KMS-11 (cell line): ENCODE measurements around the gene TMEM179B.

Experiments
- H2AFZ ChIP-seq: fragments of 200-600 bp; sonication (generic); 2 replicates; pipeline ENCODE4 v1.6.1; 2016; ENCODE audit warnings: antibody characterized with exemption, mixed run types, low read depth
- H3K27ac ChIP-seq: fragments of 200-600 bp; sonication (generic); 2 replicates; pipeline ENCODE4 v1.6.1; 2016; ENCODE audit warnings: mild to moderate bottlenecking, mixed run types
- H3K27me3 ChIP-seq: fragments of 200-600 bp; sonication (generic); 2 replicates; pipeline ENCODE4 v1.6.1; 2017; ENCODE audit warnings: mild to moderate bottlenecking, low read depth, mixed run types, moderate library complexity; ENCODE audit not compliant: insufficient read depth
- H3K36me3 ChIP-seq: fragments of 200-600 bp; sonication (generic); 2 replicates; pipeline ENCODE4 v1.6.1; 2017; ENCODE audit warnings: mild to moderate bottlenecking, mixed run types; ENCODE audit not compliant: insufficient read depth
- H3K4me1 ChIP-seq: fragments of 200-600 bp; sonication (generic); 2 replicates; pipeline ENCODE4 v1.6.1; 2016; ENCODE audit warnings: mild to moderate bottlenecking, low read depth, mixed run types; ENCODE audit not compliant: poor library complexity, severe bottlenecking
- H3K4me2 ChIP-seq: fragments of 200-600 bp; sonication (generic); 2 replicates; pipeline ENCODE4 v1.7.0; 2016; ENCODE audit warnings: mild to moderate bottlenecking, mixed run types
- H3K4me3 ChIP-seq: fragments of 200-600 bp; sonication (generic); IDR thresholded peaks from 2 replicates; pipeline ENCODE4 v1.6.1; 2017; ENCODE audit warnings: low read depth, low read length, mixed read lengths; ENCODE audit not compliant: insufficient read depth
- H3K79me2 ChIP-seq: fragments of 200-600 bp; sonication (generic); 2 replicates; pipeline ENCODE4 v1.6.1; 2016; ENCODE audit warnings: low read depth, mixed run types; ENCODE audit not compliant: insufficient read depth
- H3K9ac ChIP-seq: fragments of 200-600 bp; sonication (generic); 2 replicates; pipeline ENCODE4 v1.6.1; 2016; ENCODE audit warnings: mild to moderate bottlenecking, mixed run types
- H4K20me1 ChIP-seq: fragments of 200-600 bp; sonication (generic); 2 replicates; pipeline ENCODE4 v1.6.1; 2016; ENCODE audit warnings: mild to moderate bottlenecking, mixed run types; ENCODE audit not compliant: insufficient read depth
- TF ChIP-seq, protein P1 (sequence below): fragments of 200-600 bp; sonication (generic); conservative IDR thresholded peaks from 2 replicates; pipeline ENCODE4 v1.6.1; 2017; ENCODE audit warnings: low read depth, mild to moderate bottlenecking, antibody characterized with exemption, low read length, moderate library complexity, mixed read lengths

The TMEM179B gene

GRCh38 chr11:62831520-62832335 is 44.5 kb downstream of the TMEM179B start, which contains the start of gene STX5:
Gene STX5, minus strand, starts transcription at chr11:62832051. Its CDS starts 808 bp downstream, at chr11:62831243.
- peak within 1 kb of the TSS; percentile 93 for H3K9ac ChIP-seq
- H3K79me2 ChIP-seq, result peaks cover 47% of the 10 kb centered on the region
- peak within 1 kb of the TSS; percentile 31 for H3K4me3 ChIP-seq
- H3K27ac ChIP-seq, result peak within 1 kb of the TSS; percentile 80
- H3K36me3 ChIP-seq, result no peaks in the 10 kb centered on the region; the same call in 1 of the 2 replicates
- no peaks in the 10 kb centered on the region for H3K27me3 ChIP-seq
- H2AFZ ChIP-seq, result peak within 1 kb of the TSS; percentile 69
- H3K4me2 ChIP-seq, result peak within 1 kb of the TSS; percentile 75
- no peaks in the 10 kb centered on the region for H4K20me1 ChIP-seq
- TF ChIP-seq, protein P1, sequence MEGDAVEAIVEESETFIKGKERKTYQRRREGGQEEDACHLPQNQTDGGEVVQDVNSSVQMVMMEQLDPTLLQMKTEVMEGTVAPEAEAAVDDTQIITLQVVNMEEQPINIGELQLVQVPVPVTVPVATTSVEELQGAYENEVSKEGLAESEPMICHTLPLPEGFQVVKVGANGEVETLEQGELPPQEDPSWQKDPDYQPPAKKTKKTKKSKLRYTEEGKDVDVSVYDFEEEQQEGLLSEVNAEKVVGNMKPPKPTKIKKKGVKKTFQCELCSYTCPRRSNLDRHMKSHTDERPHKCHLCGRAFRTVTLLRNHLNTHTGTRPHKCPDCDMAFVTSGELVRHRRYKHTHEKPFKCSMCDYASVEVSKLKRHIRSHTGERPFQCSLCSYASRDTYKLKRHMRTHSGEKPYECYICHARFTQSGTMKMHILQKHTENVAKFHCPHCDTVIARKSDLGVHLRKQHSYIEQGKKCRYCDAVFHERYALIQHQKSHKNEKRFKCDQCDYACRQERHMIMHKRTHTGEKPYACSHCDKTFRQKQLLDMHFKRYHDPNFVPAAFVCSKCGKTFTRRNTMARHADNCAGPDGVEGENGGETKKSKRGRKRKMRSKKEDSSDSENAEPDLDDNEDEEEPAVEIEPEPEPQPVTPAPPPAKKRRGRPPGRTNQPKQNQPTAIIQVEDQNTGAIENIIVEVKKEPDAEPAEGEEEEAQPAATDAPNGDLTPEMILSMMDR, result no peak
- H3K4me1 ChIP-seq, result peaks cover 45% of the 10 kb centered on the region

- TF ChIP-seq, protein P1, result no peak
- Histone ChIP-seq H3K27me3 (no peaks in the 10 kb centered on the region), H3K79me2 (peaks cover 55% of the 10 kb centered on the region), H3K4me1 (peaks cover 52% of the 10 kb centered on the region), H3K27ac (peak within 1 kb of the TSS; percentile 80), H3K4me3 (peak within 1 kb of the TSS; percentile 31), H3K4me2 (peak within 1 kb of the TSS; percentile 75), H4K20me1 (no peaks in the 10 kb centered on the region), H3K9ac (peak within 1 kb of the TSS; percentile 93), H2AFZ (peak within 1 kb of the TSS; percentile 69), H3K36me3 (peaks cover 6% of the 10 kb centered on the region; the same call in 1 of the 2 replicates)
Observed at GRCh38 chr11:62832336-62833234, 45.4 kb downstream of the TMEM179B start, which contains the start of gene TEX54. Gene TEX54, minus strand, starts transcription at chr11:62832841.

DNA sequence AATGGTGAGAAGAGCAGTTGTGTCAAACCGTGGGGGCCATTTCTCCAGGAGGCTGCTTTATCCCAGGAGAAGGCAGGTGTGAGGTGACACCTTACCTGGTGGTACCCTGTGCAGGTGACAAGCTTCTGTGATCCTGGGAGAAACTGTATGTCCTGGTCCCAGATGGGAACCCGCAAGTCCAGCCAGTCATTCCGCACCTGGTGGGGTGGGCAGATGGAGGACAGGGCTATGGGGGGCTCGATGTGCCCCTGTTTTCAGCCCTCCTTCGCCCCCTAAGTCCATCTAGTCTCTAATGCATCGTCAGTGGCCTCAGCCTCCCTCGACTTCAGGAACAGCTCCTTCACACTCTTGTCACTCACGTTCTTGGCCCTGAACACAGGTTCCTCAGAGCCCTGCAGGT is 48.1 kb downstream of the TMEM179B start:
- H3K27me3 ChIP-seq, result no peaks in the 10 kb centered on the region
- H3K4me3 ChIP-seq, result no peak overlapping the region
- H4K20me1 ChIP-seq, result no peaks in the 10 kb centered on the region
- H2AFZ ChIP-seq, result no peak overlapping the region
- TF ChIP-seq, protein P1, result no peak
- peaks cover 6% of the 10 kb centered on the region; the same call in 1 of the 2 replicates for H3K36me3 ChIP-seq
- no peak overlapping the region for H3K27ac ChIP-seq
- H3K79me2 ChIP-seq, result peaks cover 56% of the 10 kb centered on the region
- peaks cover 51% of the 10 kb centered on the region for H3K4me1 ChIP-seq
- no peak overlapping the region for H3K4me2 ChIP-seq
- no peak overlapping the region for H3K9ac ChIP-seq

DNA sequence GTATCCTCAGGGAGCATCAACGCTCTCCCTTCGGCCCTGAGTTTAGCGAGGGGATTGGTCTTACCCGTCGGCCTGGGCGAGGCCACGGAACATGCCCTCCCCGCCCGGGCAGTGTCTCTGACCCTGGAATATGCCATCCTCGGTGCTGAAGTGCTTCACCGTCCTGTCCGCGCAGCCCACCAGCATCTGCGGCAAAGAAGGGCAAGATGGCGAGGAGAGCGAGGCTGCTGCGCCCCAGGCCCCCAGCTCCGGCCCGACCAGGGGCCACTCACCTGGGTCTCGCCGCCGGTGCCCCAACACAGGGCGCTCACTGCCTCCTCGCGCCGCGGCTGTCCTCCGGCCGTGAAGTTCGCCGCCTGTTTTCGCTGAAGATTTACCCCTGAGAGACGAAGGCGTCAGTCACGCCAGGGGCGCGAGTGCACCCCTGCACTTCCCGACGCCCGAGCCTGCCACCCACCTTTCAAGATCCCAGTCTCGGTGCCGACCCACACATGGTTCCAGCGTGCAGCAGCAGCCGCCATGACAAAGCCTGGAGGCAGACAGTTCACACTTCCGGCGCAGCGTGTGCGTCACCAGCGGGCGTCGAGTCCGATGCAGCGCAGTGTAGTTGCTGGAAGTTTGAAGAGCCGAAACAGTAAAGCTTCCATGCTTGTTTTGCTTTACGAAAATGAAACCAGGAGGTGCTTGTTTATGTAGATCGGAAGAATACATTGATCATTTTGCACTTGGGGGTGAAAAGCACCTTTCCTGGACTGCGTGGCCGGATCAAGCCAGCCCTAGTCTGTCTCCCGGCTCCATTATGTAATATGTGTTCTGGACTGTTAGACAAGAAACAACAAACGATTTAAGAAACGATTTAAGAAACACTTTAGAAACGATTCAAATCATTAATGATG is 52.1 kb downstream of the TMEM179B start, which contains the start of gene WDR74:
TSS of gene WDR74 (minus strand) at position 541 of the 896 bp plus-strand sequence. CDS start at position 521, 20 bp downstream.
- H3K4me2 ChIP-seq, result peak within 1 kb of the TSS; percentile 90
- peak within 1 kb of the TSS; percentile 86 for H3K9ac ChIP-seq
- H3K79me2 ChIP-seq, result peaks cover 45% of the 10 kb centered on the region
- peak within 1 kb of the TSS; percentile 52 for H2AFZ ChIP-seq
- TF ChIP-seq, protein P1, result no peak
- peaks cover 6% of the 10 kb centered on the region; the same call in 1 of the 2 replicates for H3K36me3 ChIP-seq
- H3K27ac ChIP-seq, result peak within 1 kb of the TSS; percentile 95
- H3K4me1 ChIP-seq, result peaks cover 53% of the 10 kb centered on the region
- H3K4me3 ChIP-seq, result no peak within 1 kb of the TSS
- no peaks in the 10 kb centered on the region for H4K20me1 ChIP-seq
- no peaks in the 10 kb centered on the region for H3K27me3 ChIP-seq
